Measurements from ENCODE around the gene GOSR1.
"Not testable (repeated sequence)": the region's sequence is repeated elsewhere in the genome, so short reads cannot be mapped to it uniquely, and the experiment has no call there.

The GOSR1 gene

GRCh38 chr17:30477083-30477773 is at the start of gene GOSR1:
Gene GOSR1, plus strand, starts transcription at chr17:30477408. Its CDS starts 26 bp downstream, at chr17:30477434.
- Histone ChIP-seq H3K4me1 (ENCODE audit: control insufficient read depth in 2 of 2, insufficient read depth in 2 of 2, low read length in 2 of 2) (peaks cover 10 to 12% of the 10 kb centered on the region in 2 donors), H3K27ac (ENCODE audit: low read depth in 2 of 2, low read length in 2 of 2) (peak within 1 kb of the TSS; percentile 87 to 89), H3K36me3 (ENCODE audit: control insufficient read depth in 2 of 2, insufficient read depth in 2 of 2, low read length in 2 of 2) (peaks cover 4 to 18% of the 10 kb centered on the region in 2 donors), H3K9me3 (ENCODE audit: control insufficient read depth in 2 of 2, low read length in 2 of 2) (no peaks in the 10 kb centered on the region), H3K9ac (ENCODE audit: low read depth in 1 of 2, low read length in 2 of 2) (peak within 1 kb of the TSS; percentile 99 to 100), H3K27me3 (ENCODE audit: control insufficient read depth in 2 of 2, insufficient read depth in 2 of 2, low read length in 2 of 2) (peaks cover 0 to 3% of the 10 kb centered on the region in 2 donors), H3K4me3 (ENCODE audit: low read length in 2 of 2) (peak within 1 kb of the TSS; percentile 97 to 99)

DNA sequence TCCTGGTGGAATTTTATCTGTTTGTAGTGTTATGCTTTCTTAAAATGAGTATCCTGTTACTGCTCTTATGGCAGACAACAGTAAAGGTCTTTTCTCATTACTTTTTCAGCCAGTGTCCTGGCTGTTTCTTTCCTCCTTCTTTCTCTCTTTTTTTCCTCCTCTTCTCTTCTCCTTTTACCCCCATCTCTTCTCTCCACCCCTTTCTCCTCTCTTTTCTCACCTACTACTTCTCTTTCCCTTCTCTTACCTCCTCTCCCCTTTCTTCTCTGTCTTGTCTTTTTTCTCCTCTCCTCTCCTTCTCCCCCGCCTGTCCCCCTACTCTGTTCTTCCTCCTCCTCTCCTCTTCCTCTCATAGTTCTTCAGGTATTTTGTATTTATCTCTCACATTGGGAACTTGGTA is 49.6 kb upstream of the GOSR1 start:
- Histone ChIP-seq H3K27me3 (ENCODE audit: control insufficient read depth in 2 of 2, insufficient read depth in 2 of 2, low read length in 2 of 2) (no peaks in the 10 kb centered on the region), H3K4me3 (ENCODE audit: low read length in 2 of 2) (no peak overlapping the region), H3K36me3 (ENCODE audit: control insufficient read depth in 2 of 2, insufficient read depth in 2 of 2, low read length in 2 of 2) (peaks cover 11 to 24% of the 10 kb centered on the region in 2 donors), H3K4me1 (ENCODE audit: control insufficient read depth in 2 of 2, insufficient read depth in 2 of 2, low read length in 2 of 2) (no peaks in the 10 kb centered on the region), H3K27ac (ENCODE audit: low read depth in 2 of 2, low read length in 2 of 2) (no peak overlapping the region), H3K9me3 (ENCODE audit: control insufficient read depth in 2 of 2, low read length in 2 of 2) (no peaks in the 10 kb centered on the region), H3K9ac (ENCODE audit: low read depth in 1 of 2, low read length in 2 of 2) (no peak overlapping the region)

DNA sequence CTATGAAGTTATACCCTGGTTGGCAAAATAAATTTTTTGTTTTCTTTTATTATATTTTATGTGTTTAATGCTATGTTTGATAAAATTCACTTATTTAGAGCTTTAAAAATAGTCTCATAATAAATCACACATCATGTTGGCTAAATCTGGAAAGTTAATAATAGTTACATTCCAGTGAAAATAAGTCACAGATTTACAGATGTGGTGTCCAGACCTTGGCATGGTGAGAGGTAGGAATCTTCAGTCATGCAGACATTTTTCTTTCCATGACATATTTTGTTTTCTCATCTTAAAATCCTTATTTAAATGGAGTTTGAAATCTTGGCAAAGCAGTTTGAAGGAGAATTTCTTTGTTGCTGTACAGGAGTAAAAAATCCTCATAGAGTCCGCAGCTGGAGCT is 48.1 kb upstream of the GOSR1 start:
- Histone ChIP-seq H3K4me1 (ENCODE audit: control insufficient read depth in 2 of 2, insufficient read depth in 2 of 2, low read length in 2 of 2) (no peaks in the 10 kb centered on the region), H3K27ac (ENCODE audit: low read depth in 2 of 2, low read length in 2 of 2) (no peak overlapping the region), H3K27me3 (ENCODE audit: control insufficient read depth in 2 of 2, insufficient read depth in 2 of 2, low read length in 2 of 2) (no peaks in the 10 kb centered on the region), H3K4me3 (ENCODE audit: low read length in 2 of 2) (no peak overlapping the region), H3K9me3 (ENCODE audit: control insufficient read depth in 2 of 2, low read length in 2 of 2) (no peaks in the 10 kb centered on the region), H3K9ac (ENCODE audit: low read depth in 1 of 2, low read length in 2 of 2) (no peak overlapping the region), H3K36me3 (ENCODE audit: control insufficient read depth in 2 of 2, insufficient read depth in 2 of 2, low read length in 2 of 2) (peaks cover 14 to 23% of the 10 kb centered on the region in 2 donors)

DNA sequence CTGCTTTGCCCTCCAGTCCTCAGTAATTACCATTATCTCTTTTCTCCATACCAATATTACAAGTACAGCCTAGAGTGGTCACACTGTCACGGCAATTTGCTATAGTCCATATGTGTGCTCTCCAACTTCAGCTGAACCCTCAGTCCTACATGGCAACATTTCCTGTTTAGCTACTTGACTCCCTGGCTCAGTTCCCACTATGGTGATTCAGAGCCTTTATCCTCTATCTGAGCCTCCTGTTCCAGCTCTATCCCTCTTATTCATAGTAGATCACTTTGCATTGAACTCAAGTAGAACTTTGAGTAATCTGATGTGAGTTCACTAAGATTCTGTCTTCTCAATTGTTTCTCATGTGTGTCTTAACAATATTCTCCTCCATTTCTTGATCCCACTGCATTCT is 43.7 kb upstream of the GOSR1 start:
- no peak overlapping the region for H3K27ac ChIP-seq (ENCODE audit: low read depth in 2 of 2, low read length in 2 of 2)
- no peaks in the 10 kb centered on the region for H3K27me3 ChIP-seq (ENCODE audit: control insufficient read depth in 2 of 2, insufficient read depth in 2 of 2, low read length in 2 of 2)
- no peak overlapping the region for H3K9ac ChIP-seq (ENCODE audit: low read depth in 1 of 2, low read length in 2 of 2)
- H3K9me3 ChIP-seq (ENCODE audit: control insufficient read depth in 2 of 2, low read length in 2 of 2), result no peaks in the 10 kb centered on the region
- no peak overlapping the region for H3K4me3 ChIP-seq (ENCODE audit: low read length in 2 of 2)
- peaks cover 7 to 23% of the 10 kb centered on the region in 2 donors for H3K36me3 ChIP-seq (ENCODE audit: control insufficient read depth in 2 of 2, insufficient read depth in 2 of 2, low read length in 2 of 2)
- H3K4me1 ChIP-seq (ENCODE audit: control insufficient read depth in 2 of 2, insufficient read depth in 2 of 2, low read length in 2 of 2), result no peaks in the 10 kb centered on the region

DNA sequence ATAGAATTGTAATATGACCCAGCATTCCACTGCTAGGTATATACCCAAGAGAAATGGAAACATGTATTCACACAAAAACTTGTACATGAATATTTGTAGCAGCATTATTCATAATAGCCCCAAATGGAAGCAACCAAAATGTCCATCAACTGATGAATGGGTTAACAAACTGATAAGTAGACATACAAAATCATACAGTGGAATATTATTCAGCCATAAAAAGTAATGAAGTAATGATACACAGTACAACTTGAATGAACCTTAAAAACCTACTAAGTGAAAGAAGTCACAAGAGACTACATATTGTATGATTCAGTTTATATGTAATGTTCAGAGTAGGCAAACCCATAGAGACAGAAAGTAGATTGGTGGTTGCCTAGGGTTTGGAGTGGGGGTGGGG is 40.5 kb upstream of the GOSR1 start:
- H3K9ac ChIP-seq (ENCODE audit: low read depth in 1 of 2, low read length in 2 of 2), result no peak overlapping the region
- peaks cover 7 to 18% of the 10 kb centered on the region in 2 donors for H3K36me3 ChIP-seq (ENCODE audit: control insufficient read depth in 2 of 2, insufficient read depth in 2 of 2, low read length in 2 of 2)

DNA sequence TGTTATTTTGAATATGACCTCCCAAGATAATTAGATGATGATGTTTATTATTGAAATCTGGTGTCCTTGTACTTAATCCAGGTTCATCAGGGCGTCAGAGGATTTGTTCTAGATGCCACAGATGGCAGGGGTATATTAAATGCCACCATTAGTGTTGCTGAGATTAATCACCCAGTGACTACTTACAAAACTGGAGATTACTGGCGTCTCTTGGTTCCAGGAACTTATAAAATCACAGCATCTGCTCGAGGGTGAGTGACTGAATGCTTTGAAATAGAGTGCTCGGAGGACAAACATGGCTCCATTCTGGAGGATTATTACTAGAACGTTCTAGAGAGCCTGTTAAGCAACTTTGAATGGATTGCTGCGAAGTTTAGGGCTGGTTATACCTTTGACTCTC is 33.5 kb upstream of the GOSR1 start:
- H3K4me1 ChIP-seq (ENCODE audit: control insufficient read depth in 2 of 2, insufficient read depth in 2 of 2, low read length in 2 of 2), result no peaks in the 10 kb centered on the region
- H3K4me3 ChIP-seq (ENCODE audit: low read length in 2 of 2), result no peak overlapping the region
- H3K27ac ChIP-seq (ENCODE audit: low read depth in 2 of 2, low read length in 2 of 2), result no peak overlapping the region
- peaks cover 0 to 6% of the 10 kb centered on the region in 2 donors for H3K36me3 ChIP-seq (ENCODE audit: control insufficient read depth in 2 of 2, insufficient read depth in 2 of 2, low read length in 2 of 2)
- H3K9me3 ChIP-seq (ENCODE audit: control insufficient read depth in 2 of 2, low read length in 2 of 2), result no peaks in the 10 kb centered on the region
- no peak overlapping the region for H3K9ac ChIP-seq (ENCODE audit: low read depth in 1 of 2, low read length in 2 of 2)
- no peaks in the 10 kb centered on the region for H3K27me3 ChIP-seq (ENCODE audit: control insufficient read depth in 2 of 2, insufficient read depth in 2 of 2, low read length in 2 of 2)

More for the DNA sequence above, 40.5 kb upstream of the GOSR1 start:
- Histone ChIP-seq H3K9me3 (ENCODE audit: control insufficient read depth in 2 of 2, low read length in 2 of 2) (no peaks in the 10 kb centered on the region), H3K27me3 (ENCODE audit: control insufficient read depth in 2 of 2, insufficient read depth in 2 of 2, low read length in 2 of 2) (no peaks in the 10 kb centered on the region), H3K27ac (ENCODE audit: low read depth in 2 of 2, low read length in 2 of 2) (no peak overlapping the region), H3K4me1 (ENCODE audit: control insufficient read depth in 2 of 2, insufficient read depth in 2 of 2, low read length in 2 of 2) (no peaks in the 10 kb centered on the region), H3K4me3 (ENCODE audit: low read length in 2 of 2) (no peak overlapping the region)

DNA sequence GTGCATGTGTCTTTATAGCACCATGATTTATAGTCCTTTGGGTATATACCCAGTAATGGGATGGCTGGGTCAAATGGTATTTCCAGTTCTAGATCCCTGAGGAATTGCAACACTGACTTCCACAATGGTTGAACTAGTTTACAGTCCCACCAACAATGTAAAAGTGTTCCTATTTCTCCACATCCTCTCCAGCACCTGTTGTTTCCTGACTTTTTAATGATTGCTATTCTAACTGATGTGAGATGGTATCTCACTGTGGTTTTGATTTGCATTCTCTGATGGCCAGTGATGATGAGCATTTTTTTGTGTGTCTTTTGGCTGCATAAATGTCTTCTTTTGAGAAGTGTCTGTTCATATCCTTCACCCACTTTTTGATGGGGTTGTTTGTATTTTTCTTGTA is 30.6 kb upstream of the GOSR1 start:
- not testable (repeated sequence) for H3K4me1 ChIP-seq (ENCODE audit: control insufficient read depth in 2 of 2, insufficient read depth in 2 of 2, low read length in 2 of 2); H3K4me3 ChIP-seq (ENCODE audit: low read length in 2 of 2); H3K27ac ChIP-seq (ENCODE audit: low read depth in 2 of 2, low read length in 2 of 2); H3K27me3 ChIP-seq (ENCODE audit: control insufficient read depth in 2 of 2, insufficient read depth in 2 of 2, low read length in 2 of 2); H3K9me3 ChIP-seq (ENCODE audit: control insufficient read depth in 2 of 2, low read length in 2 of 2); H3K9ac ChIP-seq (ENCODE audit: low read depth in 1 of 2, low read length in 2 of 2)
- peaks cover 0 to 16% of the 10 kb centered on the region in 2 donors for H3K36me3 ChIP-seq (ENCODE audit: control insufficient read depth in 2 of 2, insufficient read depth in 2 of 2, low read length in 2 of 2)

- Histone ChIP-seq H3K9me3 (ENCODE audit: control insufficient read depth in 2 of 2, low read length in 2 of 2) (no peaks in the 10 kb centered on the region), H3K27me3 (ENCODE audit: control insufficient read depth in 2 of 2, insufficient read depth in 2 of 2, low read length in 2 of 2) (no peaks in the 10 kb centered on the region), H3K9ac (ENCODE audit: low read depth in 1 of 2, low read length in 2 of 2) (no peak overlapping the region), H3K27ac (ENCODE audit: low read depth in 2 of 2, low read length in 2 of 2) (no peak overlapping the region), H3K4me1 (ENCODE audit: control insufficient read depth in 2 of 2, insufficient read depth in 2 of 2, low read length in 2 of 2) (no peaks in the 10 kb centered on the region), H3K4me3 (ENCODE audit: low read length in 2 of 2) (no peak overlapping the region), H3K36me3 (ENCODE audit: control insufficient read depth in 2 of 2, insufficient read depth in 2 of 2, low read length in 2 of 2) (peaks cover 4 to 18% of the 10 kb centered on the region in 2 donors)
Observed at GRCh38 chr17:30449480-30449879, 27.7 kb upstream of the GOSR1 start.

DNA sequence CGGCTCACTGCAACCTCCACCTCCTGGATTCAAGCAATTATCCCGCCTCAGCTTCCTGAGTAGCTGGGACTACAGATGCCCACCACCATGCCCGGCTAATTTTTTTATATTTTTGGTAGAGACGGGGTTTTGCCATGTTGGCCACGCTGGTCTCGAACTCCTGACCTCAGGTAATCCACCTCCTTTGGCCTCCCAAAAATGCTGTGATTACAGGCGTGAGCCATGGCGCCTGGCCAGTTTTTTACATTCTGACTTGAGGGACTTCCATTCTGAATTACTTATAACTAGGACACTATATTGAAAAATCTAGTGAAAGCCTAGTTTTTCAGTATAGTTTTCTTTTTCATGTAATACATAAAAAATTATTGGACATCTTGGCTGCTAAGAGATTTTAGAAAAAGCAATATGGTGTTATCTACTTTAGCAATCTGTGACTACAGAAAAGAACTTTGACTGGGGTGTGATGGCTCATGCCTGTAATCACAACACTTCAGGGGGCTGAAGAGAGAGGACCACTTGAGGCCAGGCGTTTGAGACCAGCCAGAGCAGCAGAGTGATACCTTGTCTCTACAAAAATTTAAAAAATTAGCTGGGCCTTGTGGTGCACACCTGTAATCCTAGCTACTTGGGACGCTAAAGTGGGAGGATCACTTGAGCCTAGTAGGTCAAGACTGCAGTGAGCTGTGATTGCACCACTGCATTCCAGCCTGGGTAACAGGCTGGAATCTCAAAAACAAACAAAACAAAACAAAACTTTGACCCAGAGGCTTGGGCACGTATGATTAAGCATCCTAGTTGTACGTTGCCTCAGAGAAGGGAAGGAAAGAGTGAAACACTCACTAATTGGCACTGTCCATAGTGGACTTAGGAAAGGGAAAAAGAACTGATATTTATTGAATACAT is 26.8 kb upstream of the GOSR1 start:
- Histone ChIP-seq H3K27ac (ENCODE audit: low read depth in 2 of 2, low read length in 2 of 2) (no peak overlapping the region), H3K4me3 (ENCODE audit: low read length in 2 of 2) (no peak overlapping the region), H3K27me3 (ENCODE audit: control insufficient read depth in 2 of 2, insufficient read depth in 2 of 2, low read length in 2 of 2) (no peaks in the 10 kb centered on the region), H3K4me1 (ENCODE audit: control insufficient read depth in 2 of 2, insufficient read depth in 2 of 2, low read length in 2 of 2) (no peaks in the 10 kb centered on the region), H3K9me3 (ENCODE audit: control insufficient read depth in 2 of 2, low read length in 2 of 2) (no peaks in the 10 kb centered on the region), H3K36me3 (ENCODE audit: control insufficient read depth in 2 of 2, insufficient read depth in 2 of 2, low read length in 2 of 2) (peaks cover 7 to 17% of the 10 kb centered on the region in 2 donors), H3K9ac (ENCODE audit: low read depth in 1 of 2, low read length in 2 of 2) (no peak overlapping the region)

DNA sequence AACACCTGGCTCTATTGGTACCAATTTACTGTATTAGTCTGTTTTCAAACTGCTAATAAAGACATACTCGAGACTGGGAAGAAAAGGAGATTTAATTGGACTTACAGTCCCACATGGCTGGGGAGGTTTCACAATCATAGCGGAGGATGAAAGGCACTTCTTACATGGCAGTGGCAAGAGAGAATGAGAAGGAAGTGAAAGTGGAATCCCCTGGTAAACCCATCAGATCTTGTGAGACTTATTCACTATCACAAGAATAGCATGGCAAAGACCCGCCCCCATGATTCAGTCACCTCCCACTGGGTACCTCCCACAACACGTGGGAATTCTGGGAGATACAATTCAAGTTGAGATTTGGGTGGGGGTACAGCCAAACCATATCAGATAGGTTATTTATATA is 22.6 kb upstream of the GOSR1 start:
- Histone ChIP-seq H3K9ac (ENCODE audit: low read depth in 1 of 2, low read length in 2 of 2) (no peak overlapping the region), H3K9me3 (ENCODE audit: control insufficient read depth in 2 of 2, low read length in 2 of 2) (no peaks in the 10 kb centered on the region), H3K4me1 (ENCODE audit: control insufficient read depth in 2 of 2, insufficient read depth in 2 of 2, low read length in 2 of 2) (no peaks in the 10 kb centered on the region), H3K36me3 (ENCODE audit: control insufficient read depth in 2 of 2, insufficient read depth in 2 of 2, low read length in 2 of 2) (peaks cover 12 to 30% of the 10 kb centered on the region in 2 donors), H3K4me3 (ENCODE audit: low read length in 2 of 2) (no peak overlapping the region), H3K27ac (ENCODE audit: low read depth in 2 of 2, low read length in 2 of 2) (no peak overlapping the region), H3K27me3 (ENCODE audit: control insufficient read depth in 2 of 2, insufficient read depth in 2 of 2, low read length in 2 of 2) (no peaks in the 10 kb centered on the region)

All from mucosa of rectum (tissue), 2 donors.